Panc1 (cell line): ENCODE data around the gene VPS35L. TPM values are rescaled to one million over a fixed set of nuclear protein-coding genes. Genes with fewer than 3 reads are reported as not detected.

ENCODE experiments used
- ATAC-seq: fragments of 200-7000 bp; cut with Tn5 transposase; 2 replicates; pipeline ENCODE4 v1.9.1; 2020; ENCODE audit warnings: mild to moderate bottlenecking, moderate library complexity
- BruUV-seq: library from RNA; stranded (reverse); fragments of 400-500 nt; replicated peaks from 2 replicates; lab custom pipeline; 2021; lab: Mats Ljungman, UMichigan
- CTCF ChIA-PET: fragments of 300-600 bp; sonication (Branson Sonifier 250); formaldehyde crosslinking; loops from one replicate; lab custom pipeline; 2022; ENCODE audit warnings: antibody characterized with exemption; lab: Charles Lee
- POLR2A ChIA-PET: fragments of 300-600 bp; sonication (Branson Sonifier 250); formaldehyde crosslinking; loops from one replicate; lab custom pipeline; 2022; ENCODE audit warnings: antibody characterized with exemption; lab: Charles Lee
- DNase-seq: peaks from one replicate; pipeline ENCODE4 v3.0.0-alpha.2; 2010; ENCODE audit warnings: low read depth, low spot score
- H3K27ac ChIP-seq: 2 replicates; pipeline ENCODE4 v1.5.1; 2011; ENCODE audit warnings: mild to moderate bottlenecking, low read length, inconsistent platforms
- H3K27me3 ChIP-seq: fragments of 200-500 bp; sonication (Bioruptor generic); 2 replicates; pipeline ENCODE4 v1.6.0; 2014; ENCODE audit warnings: low read length, inconsistent platforms; ENCODE audit not compliant: control insufficient read depth, insufficient read depth
- H3K36me3 ChIP-seq: fragments of 200-500 bp; sonication (Bioruptor generic); 2 replicates; pipeline ENCODE4 v1.5.1; 2014; ENCODE audit warnings: inconsistent platforms, mild to moderate bottlenecking, low read length, moderate library complexity; ENCODE audit not compliant: control insufficient read depth, insufficient read depth
- H3K4me1 ChIP-seq: 2 replicates; pipeline ENCODE4 v1.5.1; 2011; ENCODE audit warnings: inconsistent platforms, mild to moderate bottlenecking, low read length, moderate library complexity; ENCODE audit not compliant: control insufficient read depth, insufficient read depth
- H3K4me3 ChIP-seq, 2 experiments: 2 replicates each; pipeline ENCODE4 v1.5.1; 2011 to 2012; ENCODE audit warnings: low read depth in 2 of 2, low read length in 2 of 2, mild to moderate bottlenecking in 2 of 2, inconsistent platforms in 1 of 2, moderate library complexity in 1 of 2
- H3K9me3 ChIP-seq: fragments of 200-500 bp; sonication (Bioruptor generic); 2 replicates; pipeline ENCODE4 v1.5.1; 2014; ENCODE audit warnings: low read depth, mild to moderate bottlenecking, inconsistent platforms, low read length, moderate library complexity; ENCODE audit not compliant: control insufficient read depth, insufficient read depth
- POLR2AphosphoS5 ChIP-seq: IDR thresholded peaks from 2 replicates; pipeline ENCODE4 v1.6.1; 2012; ENCODE audit warnings: mild to moderate bottlenecking, low read depth, low read length, moderate library complexity
- SIN3A ChIP-seq: IDR thresholded peaks from 2 replicates; pipeline ENCODE4 v1.6.1; 2012; ENCODE audit warnings: low read depth, mild to moderate bottlenecking, low read length, moderate library complexity, borderline replicate concordance; ENCODE audit not compliant: insufficient read depth
- TCF7L2 ChIP-seq: IDR thresholded peaks from 2 replicates; pipeline ENCODE4 v1.6.1; 2011; ENCODE audit warnings: mild to moderate bottlenecking, low read depth, low read length, inconsistent platforms
- in situ Hi-C: cut with HindIII; loops from 2 replicates; pipeline ENCODE4 v1.10.0; 2016; ENCODE audit warnings: low sequenced_read_pairs, low pct_unique_long_range_greater_than_20kb
- intact Hi-C: fragments of 100-400 bp; cut with micrococcal nuclease; formaldehyde crosslinking; loops from one replicate; pipeline ENCODE4 v1.10.0; 2022; ENCODE audit not compliant: unreplicated experiment
- total RNA-seq: library from RNA; stranded (reverse); gene quantifications from one replicate; pipeline ENCODE4 v1.2.1, GENCODE V29; 2021; ENCODE audit not compliant: unreplicated experiment
- TF ChIP-seq, protein P1 (sequence below), 2 experiments: IDR thresholded peaks; 2 replicates each; pipeline ENCODE4 v1.6.1; 2011 to 2012; ENCODE audit warnings: low read depth in 2 of 2, control low read depth in 1 of 2, low read length in 1 of 2, mild to moderate bottlenecking in 1 of 2, moderate library complexity in 1 of 2; ENCODE audit not compliant: insufficient read depth in 1 of 2
- TF ChIP-seq, protein P2 (sequence below): fragments of 450-650 bp; IDR thresholded peaks from 2 replicates; pipeline ENCODE4 v1.5.1; 2017; ENCODE audit warnings: mild to moderate bottlenecking

Gene VPS35L
- total RNA-seq, 1 experiment from 2014 or later = 124 TPM

DNA sequence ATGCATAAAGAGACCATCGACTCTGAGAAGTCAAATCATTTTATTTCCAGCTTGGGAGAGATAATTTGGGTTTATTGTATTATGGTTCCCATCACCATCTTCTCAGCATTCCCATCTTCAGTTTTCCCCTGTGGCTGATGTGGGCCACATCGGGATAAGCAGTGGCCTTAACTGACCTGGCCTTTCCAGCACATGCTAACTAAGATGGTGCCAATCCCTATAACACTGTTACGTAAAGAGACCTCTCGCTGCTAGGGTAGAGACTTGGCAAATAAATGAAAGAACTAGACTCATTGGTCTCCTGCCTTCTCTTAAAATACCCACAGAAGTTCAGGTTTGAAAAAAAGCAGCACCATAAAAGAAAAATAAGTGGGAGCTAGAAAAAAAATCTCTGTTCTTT, 49.4 kb downstream of the VPS35L start:
- no peak for ATAC-seq
- no peak overlapping the region for H3K27ac ChIP-seq
- in situ Hi-C loops = no loop called here
- H3K4me1 ChIP-seq = no peaks in the 10 kb centered on the region
- ChIA-PET POLR2A (interaction anchor here (0.7 kb wide), 1 partner anchor 200 kb away, joined by 3 read pairs; no protein-coding TSS in a partner anchor), CTCF (no interaction called here)
- peaks cover 21% of the 10 kb centered on the region for H3K36me3 ChIP-seq
- no TSS peak for BruUV-seq
- no peaks in the 10 kb centered on the region for H3K9me3 ChIP-seq
- DNase-seq = no peak
- intact Hi-C loops = no loop called here
- no peak overlapping the region for H3K4me3 ChIP-seq
- no peaks in the 10 kb centered on the region for H3K27me3 ChIP-seq
- TF ChIP-seq POLR2AphosphoS5 (no peak), SIN3A (no peak), TCF7L2 (no peak)
- TF ChIP-seq, protein P1, sequence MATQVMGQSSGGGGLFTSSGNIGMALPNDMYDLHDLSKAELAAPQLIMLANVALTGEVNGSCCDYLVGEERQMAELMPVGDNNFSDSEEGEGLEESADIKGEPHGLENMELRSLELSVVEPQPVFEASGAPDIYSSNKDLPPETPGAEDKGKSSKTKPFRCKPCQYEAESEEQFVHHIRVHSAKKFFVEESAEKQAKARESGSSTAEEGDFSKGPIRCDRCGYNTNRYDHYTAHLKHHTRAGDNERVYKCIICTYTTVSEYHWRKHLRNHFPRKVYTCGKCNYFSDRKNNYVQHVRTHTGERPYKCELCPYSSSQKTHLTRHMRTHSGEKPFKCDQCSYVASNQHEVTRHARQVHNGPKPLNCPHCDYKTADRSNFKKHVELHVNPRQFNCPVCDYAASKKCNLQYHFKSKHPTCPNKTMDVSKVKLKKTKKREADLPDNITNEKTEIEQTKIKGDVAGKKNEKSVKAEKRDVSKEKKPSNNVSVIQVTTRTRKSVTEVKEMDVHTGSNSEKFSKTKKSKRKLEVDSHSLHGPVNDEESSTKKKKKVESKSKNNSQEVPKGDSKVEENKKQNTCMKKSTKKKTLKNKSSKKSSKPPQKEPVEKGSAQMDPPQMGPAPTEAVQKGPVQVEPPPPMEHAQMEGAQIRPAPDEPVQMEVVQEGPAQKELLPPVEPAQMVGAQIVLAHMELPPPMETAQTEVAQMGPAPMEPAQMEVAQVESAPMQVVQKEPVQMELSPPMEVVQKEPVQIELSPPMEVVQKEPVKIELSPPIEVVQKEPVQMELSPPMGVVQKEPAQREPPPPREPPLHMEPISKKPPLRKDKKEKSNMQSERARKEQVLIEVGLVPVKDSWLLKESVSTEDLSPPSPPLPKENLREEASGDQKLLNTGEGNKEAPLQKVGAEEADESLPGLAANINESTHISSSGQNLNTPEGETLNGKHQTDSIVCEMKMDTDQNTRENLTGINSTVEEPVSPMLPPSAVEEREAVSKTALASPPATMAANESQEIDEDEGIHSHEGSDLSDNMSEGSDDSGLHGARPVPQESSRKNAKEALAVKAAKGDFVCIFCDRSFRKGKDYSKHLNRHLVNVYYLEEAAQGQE (IDR thresholded peaks at IDR 0.05; ENCODE audit: insufficient read depth in 1 of 2, low read depth in 2 of 2, low read length in 1 of 2) = no peak
- TF ChIP-seq, protein P2, sequence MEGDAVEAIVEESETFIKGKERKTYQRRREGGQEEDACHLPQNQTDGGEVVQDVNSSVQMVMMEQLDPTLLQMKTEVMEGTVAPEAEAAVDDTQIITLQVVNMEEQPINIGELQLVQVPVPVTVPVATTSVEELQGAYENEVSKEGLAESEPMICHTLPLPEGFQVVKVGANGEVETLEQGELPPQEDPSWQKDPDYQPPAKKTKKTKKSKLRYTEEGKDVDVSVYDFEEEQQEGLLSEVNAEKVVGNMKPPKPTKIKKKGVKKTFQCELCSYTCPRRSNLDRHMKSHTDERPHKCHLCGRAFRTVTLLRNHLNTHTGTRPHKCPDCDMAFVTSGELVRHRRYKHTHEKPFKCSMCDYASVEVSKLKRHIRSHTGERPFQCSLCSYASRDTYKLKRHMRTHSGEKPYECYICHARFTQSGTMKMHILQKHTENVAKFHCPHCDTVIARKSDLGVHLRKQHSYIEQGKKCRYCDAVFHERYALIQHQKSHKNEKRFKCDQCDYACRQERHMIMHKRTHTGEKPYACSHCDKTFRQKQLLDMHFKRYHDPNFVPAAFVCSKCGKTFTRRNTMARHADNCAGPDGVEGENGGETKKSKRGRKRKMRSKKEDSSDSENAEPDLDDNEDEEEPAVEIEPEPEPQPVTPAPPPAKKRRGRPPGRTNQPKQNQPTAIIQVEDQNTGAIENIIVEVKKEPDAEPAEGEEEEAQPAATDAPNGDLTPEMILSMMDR = no peak

- no TSS peak for BruUV-seq
- no peaks in the 10 kb centered on the region for H3K4me1 ChIP-seq
- no peak overlapping the region for H3K4me3 ChIP-seq
- no peak overlapping the region for H3K27ac ChIP-seq
- POLR2A ChIA-PET = no interaction called here
- H3K36me3 ChIP-seq = peaks cover 21% of the 10 kb centered on the region
- H3K9me3 ChIP-seq = no peaks in the 10 kb centered on the region
- ATAC-seq (no peak), DNase-seq (no peak)
- in situ Hi-C loops (no loop called here), intact Hi-C loops (no loop called here)
- CTCF ChIA-PET = no interaction called here
- TF ChIP-seq SIN3A = no peak
- no peak for TF ChIP-seq POLR2AphosphoS5
- TF ChIP-seq, protein P1 (IDR thresholded peaks at IDR 0.05; ENCODE audit: insufficient read depth in 1 of 2, low read depth in 2 of 2, low read length in 1 of 2) = no peak
- TF ChIP-seq, protein P2 = no peak
- TF ChIP-seq TCF7L2 = no peak
- no peaks in the 10 kb centered on the region for H3K27me3 ChIP-seq
Observed at GRCh38 chr16:19605701-19606100, 50.2 kb downstream of the VPS35L start.
